NCI-H2196 (cell line): ENCODE data around the gene LRP11.

ENCODE experiments used
- DNase-seq: peaks from one replicate; lab custom pipeline; 2025; ENCODE audit not compliant: unreplicated experiment; lab: John Stamatoyannopoulos, UW

The LRP11 gene

DNA sequence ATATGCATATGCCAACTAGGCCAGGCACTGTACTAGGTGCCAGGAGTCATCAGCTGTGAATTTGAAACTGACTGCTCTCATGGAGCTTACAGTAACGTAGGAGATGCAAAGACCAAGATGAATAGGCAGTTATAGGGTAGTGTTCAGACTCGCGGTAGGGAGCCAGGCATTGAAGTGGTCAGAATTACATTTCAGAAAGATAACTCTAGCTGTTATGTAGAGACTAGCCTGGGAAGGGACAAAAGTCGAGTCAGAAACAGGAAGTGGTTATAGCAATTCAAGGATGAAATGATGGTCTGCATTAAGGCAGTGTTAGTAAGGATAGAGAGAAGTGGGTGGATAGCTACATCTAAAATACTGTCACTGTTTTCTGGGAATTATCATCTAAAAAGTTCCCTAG lies 58.0 kb downstream of the LRP11 start:
- DNase-seq = no peak

DNA sequence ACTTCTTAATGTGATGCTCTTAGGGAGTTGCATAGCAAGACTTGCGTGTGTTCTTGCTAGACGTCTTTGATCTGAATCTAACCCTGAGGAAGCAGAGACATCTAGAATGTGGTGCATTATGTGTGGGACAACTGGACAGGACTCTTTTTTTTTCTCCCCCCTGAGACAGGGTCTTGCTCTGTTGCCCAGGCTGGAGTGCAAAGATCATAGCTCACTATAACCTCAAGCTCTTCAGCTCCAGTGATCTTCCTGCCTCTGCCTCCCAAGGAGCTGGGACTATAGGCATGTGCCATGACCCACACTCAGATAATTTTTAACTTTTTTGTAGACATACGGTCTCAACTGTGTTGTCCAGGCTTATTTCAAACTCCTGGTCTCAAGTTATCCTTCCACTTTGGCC lies 80.6 kb downstream of the LRP11 start:
- DNase-seq = no peak

DNA sequence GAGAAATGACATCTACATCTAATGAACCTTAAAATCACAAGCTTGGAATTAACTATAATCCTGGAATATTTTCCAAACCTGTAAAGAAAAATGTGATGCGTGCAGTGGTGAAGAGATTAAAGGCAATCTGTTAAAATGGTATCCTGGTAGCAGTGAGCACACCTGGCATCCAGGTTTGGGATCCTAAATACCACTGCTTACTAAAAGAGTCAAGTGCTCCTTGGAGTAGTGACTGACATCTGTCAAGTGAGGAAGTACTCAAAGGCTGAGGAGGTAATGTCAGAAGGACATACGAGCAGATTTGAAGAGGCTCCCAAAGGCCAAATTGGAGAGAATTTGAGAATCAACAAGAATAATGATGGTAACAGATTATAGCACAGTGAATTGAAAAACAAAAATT lies 81.8 kb downstream of the LRP11 start:
- DNase-seq = no peak

DNA sequence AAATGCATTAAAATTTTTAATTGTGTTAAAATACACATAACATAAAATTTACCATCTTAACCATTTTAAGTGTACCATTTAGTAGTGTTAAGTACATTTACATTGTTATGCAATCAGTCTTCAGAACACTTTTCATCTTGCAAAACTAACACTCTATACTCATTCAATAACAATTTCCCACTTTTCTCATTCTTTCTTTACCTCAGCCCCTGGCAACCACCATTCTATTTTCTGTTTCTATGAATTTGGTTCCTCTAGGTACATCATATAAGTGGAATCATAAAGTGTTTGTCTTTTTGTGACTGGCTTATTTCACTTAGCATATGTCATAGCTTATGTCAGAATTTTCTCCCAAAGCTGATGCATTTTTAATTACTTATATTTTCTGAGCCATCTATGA lies 82.4 kb downstream of the LRP11 start:
- no peak for DNase-seq

DNA sequence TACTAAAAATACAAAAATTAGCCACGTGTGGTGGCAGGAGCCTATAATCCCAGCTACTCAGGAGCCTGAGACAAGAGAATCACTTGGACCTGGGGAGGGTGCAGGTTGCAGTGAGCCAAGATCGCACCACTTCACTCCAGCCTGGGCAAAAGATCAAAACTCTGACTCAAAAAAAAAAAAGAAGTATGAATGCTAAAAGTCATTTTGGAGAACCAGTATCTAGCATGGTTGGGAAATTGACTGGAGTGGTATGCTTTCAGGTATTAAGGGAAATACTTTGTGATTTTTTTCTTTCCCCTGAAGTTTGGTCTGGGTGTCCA lies 84.6 kb downstream of the LRP11 start:
- no peak for DNase-seq

DNA sequence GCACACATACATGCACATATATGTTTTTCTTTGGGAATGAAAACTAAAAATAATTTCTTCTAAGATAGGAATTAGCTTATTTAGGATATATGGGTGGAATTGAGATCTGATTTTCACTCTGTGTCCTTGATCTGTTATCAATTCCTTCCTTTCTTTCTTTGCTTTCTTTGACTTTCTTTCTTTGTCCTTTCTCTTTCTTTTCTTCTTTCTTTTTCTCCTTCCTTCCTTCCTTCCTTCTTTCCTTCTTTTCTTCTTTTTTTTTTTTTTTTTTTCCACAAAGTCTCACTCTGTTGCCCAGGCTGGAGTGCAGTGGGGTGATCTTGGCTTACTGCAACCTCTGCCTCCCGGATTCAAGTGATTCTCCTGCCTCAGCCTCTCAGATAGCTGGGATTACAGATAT lies 86.5 kb downstream of the LRP11 start:
- no peak for DNase-seq

DNA sequence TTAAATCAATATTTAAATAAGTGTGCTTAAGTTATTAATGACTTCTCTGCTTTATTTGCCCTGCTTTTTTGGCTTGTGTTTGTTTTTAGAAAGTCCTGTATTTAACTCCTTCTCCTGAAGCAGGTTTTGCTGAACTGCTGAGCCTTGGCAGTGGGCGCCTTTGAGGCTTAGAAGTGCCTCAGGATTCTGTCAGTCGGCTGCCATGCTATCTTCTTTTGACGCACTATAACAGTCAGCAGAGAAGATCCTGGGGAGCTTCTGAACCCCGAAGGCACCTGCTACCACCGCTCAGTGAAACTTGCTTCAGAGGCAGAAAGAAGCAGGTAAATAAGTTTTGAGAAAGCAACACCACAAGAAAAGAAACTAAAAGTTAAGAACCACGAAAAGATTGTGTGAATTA lies 92.2 kb downstream of the LRP11 start:
- DNase-seq = no peak

DNA sequence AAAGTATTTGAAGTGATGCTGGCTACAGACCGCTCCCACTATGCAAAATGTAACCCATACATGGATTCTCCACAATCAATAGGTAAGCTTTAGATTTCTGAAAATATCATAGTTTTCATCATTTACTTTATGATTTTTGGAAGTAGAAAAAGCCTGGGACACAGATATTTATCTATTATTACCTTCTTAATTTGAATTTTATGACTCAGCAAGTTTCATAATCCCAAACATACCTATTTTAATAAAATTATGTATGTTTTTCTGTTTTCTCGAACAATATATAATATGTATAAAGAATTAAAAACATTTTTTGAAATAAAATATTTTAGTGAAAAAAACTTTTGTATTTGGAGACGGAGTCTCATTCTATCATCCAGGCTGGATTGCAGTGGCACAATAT lies 93.0 kb downstream of the LRP11 start:
- DNase-seq = no peak

DNA sequence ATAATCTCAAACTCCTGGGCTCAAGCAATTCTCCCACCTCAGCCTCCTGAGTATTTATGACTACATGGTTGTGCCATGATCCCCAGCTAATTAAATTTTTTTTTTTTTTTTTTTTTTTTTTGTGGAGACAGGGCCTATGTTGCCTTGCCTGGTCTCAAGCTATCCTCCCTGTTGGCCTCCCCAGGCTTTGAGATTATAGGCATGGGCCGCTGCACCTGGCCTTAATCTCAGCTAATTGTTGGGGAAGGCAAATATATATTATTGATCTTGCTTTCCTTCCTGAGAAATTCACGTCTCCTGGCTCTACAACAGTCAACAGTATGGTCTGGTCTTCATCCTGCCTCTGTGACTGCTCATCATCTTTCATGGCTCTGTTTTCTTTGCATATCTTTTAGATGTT lies 94.5 kb downstream of the LRP11 start:
- DNase-seq = no peak
